Muscle of back (tissue), 11 donors: ENCODE measurements around the gene CTCFL. TPM values are rescaled to one million over a fixed set of nuclear protein-coding genes. Genes with fewer than 3 reads are reported as not detected.

ENCODE experiments used
- DNase-seq, 3 donors: peaks; one replicate each; pipeline versions ENCODE4 v3.0.0 to v3.0.0-alpha.2; 2013
- polyA plus RNA-seq, 10 donors: library from polyadenylated mRNA; unstranded; fragments of 120-200 nt; gene quantifications; one replicate each; pipeline ENCODE4 v1.2.1, GENCODE V29; 2013; ENCODE audit not compliant: insufficient read length in 10 of 10

CTCFL gene
- polyA plus RNA-seq, 10 donors = 0.12 to 0.40 (median 0.19) TPM

DNA sequence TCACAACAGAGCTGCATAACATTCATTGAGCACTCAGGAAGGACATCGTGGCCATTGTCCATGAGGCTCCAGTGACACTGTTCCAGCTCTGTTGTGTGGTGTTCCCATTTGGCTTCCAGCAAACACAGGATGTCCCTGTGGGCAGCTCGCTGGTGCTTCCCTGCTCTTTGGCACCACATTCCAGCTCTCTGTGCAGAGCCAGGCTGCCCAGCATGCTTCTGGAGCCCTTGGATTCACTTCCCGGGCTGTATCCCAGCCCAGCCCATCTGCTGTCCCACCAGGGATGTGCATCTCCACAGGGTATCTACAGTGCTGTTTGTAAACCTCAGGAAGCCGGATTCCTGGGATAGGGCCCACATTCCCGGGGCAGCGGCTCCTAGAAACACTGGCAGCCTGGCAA lies 57.2 kb downstream of the CTCFL start:
- no peak for DNase-seq

DNA sequence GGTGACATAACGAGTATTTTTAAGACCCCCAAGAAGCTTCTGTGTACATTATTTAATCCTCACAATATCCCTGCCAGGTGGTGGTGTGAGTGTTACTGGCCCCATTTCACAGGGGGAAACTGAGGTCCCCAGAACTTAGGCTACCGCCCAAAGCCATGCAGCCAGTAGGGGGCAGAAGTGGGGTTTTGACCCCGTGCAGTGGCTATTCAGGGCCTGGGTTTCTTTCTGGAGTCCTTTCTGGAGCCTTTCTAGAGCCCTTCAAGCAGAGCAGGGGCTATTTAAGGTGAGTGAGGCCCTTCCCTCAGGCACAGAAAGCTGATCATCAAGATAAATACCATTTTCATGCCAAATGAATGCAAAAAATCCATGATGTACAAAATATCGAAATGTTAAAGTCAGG lies 59.0 kb downstream of the CTCFL start:
- DNase-seq = no peak

GRCh38 chr20:57465486-57465885 lies 59.5 kb downstream of the CTCFL start:
- no peak for DNase-seq

GRCh38 chr20:57464642-57465211 lies 60.2 kb downstream of the CTCFL start:
- DNase-seq = no peak

DNA sequence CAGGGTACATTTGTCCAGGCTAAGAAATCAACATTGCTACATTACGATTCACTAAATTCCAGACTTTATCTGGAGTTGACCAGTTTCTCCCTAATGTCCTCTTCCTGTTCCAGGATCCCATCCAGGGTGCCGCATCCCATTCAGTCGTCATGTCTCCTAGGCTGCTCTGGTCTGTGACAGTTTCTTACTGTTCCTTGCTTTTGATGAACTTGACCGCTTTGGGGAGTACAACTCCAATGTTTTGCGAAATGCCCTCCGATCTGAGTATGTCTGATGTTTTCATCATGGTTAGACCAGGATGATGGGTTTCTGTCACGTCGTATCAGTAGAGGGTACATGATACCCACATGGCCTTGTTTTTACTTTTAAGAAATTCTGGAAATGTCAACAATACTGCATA lies 62.2 kb downstream of the CTCFL start:
- DNase-seq = no peak

DNA sequence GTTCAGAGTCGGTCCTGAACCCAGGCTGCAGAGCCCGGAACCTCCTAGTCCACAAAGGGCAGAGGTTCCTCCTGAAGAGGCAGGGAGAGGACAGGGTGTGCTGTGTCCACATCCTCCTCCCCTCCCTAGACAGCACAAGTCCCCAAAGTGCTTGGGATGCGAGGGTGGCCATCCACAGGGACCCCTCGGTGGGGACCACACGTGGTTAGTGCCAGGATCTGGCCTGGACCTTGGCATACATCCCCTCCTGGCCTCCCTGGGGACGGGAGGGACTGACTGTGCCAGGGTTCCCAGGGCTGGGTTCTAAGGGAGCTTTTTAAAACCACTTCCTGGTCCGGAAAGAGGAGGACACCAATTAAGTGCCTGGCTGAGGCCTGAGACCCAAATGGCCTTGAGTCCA lies 63.2 kb downstream of the CTCFL start:
- no peak for DNase-seq

DNA sequence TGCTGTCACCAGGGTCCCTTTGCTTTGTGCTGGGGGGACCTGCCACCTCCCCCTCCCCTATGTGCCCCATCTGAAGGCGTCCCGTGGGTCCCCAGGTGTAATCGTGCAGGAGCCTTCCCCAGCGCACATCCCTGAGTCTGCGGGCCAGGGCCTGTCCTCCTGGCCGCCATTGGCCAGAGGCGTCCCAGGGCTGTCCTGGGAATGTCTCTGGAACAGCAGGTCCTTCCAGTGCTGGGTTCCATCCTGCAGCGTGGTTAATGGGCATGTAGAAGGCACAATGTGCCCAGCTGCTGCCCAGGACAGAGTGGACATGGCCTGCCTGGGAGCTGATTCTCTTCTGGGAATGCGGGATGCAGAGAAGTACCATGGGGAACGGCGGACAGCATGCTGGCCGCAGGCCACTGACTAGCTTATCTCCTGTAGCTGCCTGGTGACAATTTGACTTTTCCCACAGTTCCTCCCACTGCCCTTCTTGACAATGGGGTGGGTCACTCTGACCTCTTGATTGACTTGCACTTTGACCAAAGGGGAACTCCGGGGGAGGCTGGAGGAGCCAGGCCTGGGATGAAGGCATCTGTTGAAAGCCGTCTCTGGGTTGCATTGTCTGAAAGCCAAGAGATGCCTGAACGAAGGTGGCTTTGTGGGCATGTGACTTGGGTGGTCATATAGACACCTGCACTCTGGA lies 64.0 kb downstream of the CTCFL start:
- no peak for DNase-seq

DNA sequence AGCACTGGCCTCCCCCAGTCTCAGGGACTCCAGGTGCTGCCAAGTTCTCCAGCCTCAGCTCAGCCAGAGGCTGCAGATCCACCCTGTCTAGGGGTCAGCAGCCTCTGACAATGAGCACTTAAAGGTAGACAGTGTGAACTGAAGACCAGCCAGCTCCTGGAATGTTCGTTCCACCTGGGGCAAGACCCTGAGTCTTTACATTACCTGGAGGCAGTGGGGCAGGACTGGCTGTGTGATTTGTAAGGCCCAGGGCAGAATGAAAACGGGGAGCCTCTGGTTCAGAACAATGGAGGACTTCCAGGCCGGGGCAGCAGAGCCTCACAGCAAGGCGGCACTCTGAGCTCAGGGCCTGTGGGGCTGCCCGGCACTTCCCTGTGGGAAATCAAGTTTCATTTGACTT lies 65.0 kb downstream of the CTCFL start:
- DNase-seq = no peak

- DNase-seq = no peak
Measured at GRCh38 chr20:57459278-57459677, 65.7 kb downstream of the CTCFL start.

GRCh38 chr20:57458400-57459160 lies 66.4 kb downstream of the CTCFL start:
- no peak for DNase-seq

DNA sequence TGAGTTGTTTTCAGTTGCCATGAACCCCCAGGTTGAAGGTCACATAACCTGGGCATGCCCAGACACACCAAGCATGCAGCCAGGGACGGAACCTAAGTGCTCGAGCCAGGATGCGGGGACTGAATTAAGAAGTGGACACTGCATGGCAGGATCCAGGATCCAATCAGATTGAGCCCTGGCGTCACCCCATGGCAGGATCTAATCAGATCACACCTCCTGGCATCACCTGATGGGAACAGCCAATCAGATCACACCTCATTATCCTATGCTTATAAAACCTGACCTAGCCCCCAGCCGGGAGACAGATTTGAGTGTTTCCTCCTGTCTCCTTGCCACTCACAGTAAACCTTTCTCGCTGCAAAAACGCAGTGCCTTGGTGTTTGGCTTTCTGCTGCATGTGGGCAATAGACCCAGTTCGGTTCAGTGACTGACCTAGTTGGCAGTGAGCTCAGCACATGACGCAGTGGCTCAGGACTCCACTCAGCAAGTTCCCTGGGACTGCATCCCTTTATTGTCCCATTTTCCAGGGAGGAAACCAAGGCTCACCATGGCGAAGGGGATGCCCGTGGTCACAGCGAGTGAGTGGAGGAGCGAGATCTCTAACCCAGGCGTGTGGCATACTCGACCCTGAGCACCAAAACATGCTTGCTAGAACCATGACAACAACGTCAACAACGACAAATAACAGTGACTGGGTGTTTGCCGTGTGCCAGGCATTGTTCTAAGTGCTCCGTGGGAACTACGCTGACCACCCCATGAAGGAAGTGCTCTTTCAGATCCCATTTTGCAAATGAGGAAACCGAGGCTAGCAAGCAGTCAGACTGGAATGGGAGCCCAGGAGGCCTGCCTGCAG lies 67.5 kb downstream of the CTCFL start:
- no peak for DNase-seq

DNA sequence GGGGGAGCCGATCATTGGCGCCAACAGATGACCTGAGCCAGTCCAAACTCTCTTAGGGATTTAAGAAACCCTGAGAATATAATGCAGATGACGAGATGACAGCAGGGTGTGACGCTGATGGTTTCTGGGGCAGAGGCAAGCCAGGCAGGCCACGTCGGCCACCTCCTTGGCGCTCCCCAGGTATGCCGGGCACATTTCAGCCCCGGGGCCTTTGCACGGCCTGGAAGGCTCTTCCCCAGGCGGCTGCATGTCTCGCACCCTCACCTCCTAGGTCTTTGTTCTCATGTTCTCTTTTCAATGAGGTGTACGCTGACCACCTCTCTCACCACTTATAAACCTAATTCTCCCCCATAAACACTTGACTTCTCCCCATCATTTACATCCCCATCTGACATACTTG lies 68.8 kb downstream of the CTCFL start:
- DNase-seq = no peak

DNA sequence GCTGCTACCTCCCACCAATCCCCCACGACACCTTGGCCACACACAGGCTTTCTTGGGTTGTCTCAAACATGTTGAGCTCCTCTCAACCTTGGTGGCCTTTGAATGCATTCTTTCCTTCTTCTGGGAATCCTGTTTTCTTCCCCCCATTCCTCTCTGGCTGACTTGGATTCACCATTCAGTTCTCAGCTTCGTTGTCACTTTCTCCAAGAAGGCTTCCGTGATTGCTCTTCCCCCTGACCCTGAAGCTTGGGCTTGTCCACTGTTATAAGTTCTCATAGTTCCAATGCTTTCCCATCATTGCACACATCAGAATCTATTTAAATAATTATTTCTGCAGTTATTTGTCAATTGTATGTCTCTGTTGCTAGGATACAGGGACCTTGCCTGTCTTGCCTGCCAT lies 69.6 kb downstream of the CTCFL start:
- DNase-seq = no peak

GRCh38 chr20:57451795-57452661 lies 72.9 kb downstream of the CTCFL start:
- no peak for DNase-seq

GRCh38 chr20:57451431-57451794 lies 73.5 kb downstream of the CTCFL start:
- no peak for DNase-seq

DNA sequence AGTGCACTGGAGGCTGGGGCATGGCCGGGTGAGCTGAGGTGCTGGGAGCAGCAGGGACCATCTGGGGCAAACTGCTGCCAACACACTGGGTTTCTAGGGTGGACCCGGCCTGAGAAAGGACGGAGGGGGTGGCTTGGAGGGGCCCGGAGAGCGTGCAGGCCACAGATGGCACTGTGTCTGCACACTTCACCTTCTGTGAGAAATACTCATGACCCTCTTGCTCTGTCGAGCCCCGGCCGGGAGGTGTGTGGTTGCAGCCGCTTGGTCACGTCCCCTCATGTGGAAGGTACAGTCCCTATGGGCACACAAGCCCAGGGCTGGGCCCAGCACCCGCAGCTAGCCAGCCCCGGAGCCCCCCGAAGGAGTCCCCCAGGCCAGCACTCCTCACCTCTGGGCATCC lies 74.0 kb downstream of the CTCFL start:
- DNase-seq = no peak

DNA sequence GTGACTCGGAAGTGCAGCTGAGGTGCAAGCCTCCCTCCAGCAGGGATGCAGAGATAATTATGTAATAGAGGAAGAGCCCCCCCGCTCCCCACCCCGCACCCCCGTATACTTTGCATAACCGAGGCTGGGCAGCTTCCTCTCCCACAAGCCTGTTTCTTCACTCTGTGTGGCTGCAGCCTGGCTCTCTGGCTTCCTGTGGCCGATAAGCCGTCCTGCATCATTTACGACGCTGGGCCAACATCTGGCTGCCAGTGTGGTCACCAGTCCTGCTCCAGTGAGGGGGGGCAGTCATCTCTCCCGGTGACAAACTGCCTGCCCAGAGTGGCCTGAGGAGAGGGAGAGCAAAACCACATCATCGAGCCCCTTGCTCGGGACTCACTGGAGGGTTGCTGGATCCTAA lies 74.5 kb downstream of the CTCFL start:
- peak in 1 of 3 donors; percentile 34 for DNase-seq

DNA sequence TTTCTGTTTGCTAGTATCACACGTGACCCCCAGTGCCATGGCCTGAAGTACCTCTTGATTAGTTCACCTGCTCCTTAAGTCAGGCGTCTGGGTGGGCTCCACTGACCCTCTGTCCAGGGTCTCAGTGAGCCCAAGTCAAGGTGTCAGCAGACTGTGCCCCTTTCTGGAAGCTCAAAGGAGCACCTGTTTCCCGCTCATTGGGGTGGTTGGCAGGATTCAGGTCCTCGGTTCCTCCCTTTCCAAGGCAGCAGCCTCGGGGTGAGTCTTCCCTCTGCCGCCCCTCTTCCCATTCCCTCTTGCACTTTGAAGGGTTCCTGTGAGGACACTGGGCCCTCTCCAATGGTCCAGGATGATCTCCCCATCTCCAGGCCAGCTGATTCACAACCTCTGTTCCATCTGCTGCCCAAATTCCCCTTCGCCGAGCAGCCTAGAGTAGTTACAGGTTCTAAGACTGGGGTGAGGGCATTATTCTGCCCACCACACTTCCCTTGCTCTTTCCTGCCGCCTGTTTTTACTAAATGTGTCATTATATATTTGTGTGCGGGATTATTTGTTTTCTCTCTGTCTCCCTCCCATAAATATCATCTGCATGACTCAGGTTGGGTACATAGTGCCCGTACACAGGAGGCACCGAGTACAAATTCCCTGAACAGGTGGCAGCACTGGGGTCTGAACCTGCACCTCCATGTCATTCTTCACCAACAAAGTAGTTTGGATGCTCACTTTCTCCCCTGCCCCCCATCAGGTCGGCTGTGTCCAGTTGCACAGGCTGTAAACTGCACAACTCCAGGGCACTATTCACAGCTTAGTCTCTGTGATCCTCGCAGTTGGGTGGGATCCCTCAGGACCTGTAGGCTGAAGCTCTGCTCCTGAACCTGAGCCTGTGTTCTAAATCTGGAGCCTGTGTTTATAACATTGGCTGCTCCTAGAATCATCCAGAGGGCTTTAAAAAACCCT lies 75.3 kb downstream of the CTCFL start:
- DNase-seq = no peak

- DNase-seq = no peak
Measured at GRCh38 chr20:57448764-57449354, 76.1 kb downstream of the CTCFL start.
